Neural cell (in vitro differentiated cells): ENCODE data around the gene CPSF7. TPM values are rescaled to one million over a fixed set of nuclear protein-coding genes. Genes with fewer than 3 reads are reported as not detected.

ENCODE experiments used
- H2AFZ ChIP-seq: fragments of 200-600, 300-800 bp; sonication (generic), shearing (Covaris generic); 2 replicates; pipeline ENCODE4 v1.6.0; 2014; ENCODE audit warnings: low read depth, mild to moderate bottlenecking, antibody characterized with exemption, low read length, moderate library complexity
- H3F3A ChIP-seq: fragments of 200-600 bp; shearing (Covaris generic); 2 replicates; pipeline ENCODE4 v1.6.1; 2016; ENCODE audit warnings: mild to moderate bottlenecking, moderate library complexity, mixed read lengths, antibody characterized with exemption, low read length; ENCODE audit not compliant: insufficient read depth, poor library complexity, severe bottlenecking
- H3K27ac ChIP-seq: fragments of 200-600, 300-800 bp; sonication (generic), shearing (Covaris generic); 2 replicates; pipeline ENCODE4 v1.5.1; 2014; ENCODE audit warnings: mild to moderate bottlenecking, low read length, moderate library complexity
- H3K27me3 ChIP-seq: fragments of 300-800, 200-600 bp; sonication (generic), shearing (Covaris generic); 2 replicates; pipeline ENCODE4 v1.6.0; 2014; ENCODE audit warnings: mild to moderate bottlenecking, low read depth, low read length, moderate library complexity; ENCODE audit not compliant: insufficient read depth
- H3K36me3 ChIP-seq: fragments of 300-800, 200-600 bp; sonication (generic), shearing (Covaris generic); 2 replicates; pipeline ENCODE4 v1.5.1; 2014; ENCODE audit warnings: mild to moderate bottlenecking, antibody characterized with exemption, low read length, moderate library complexity; ENCODE audit not compliant: insufficient read depth
- H3K4me2 ChIP-seq: fragments of 300-800, 200-600 bp; sonication (generic), shearing (Covaris generic); 2 replicates; pipeline ENCODE4 v1.6.0; 2014; ENCODE audit warnings: mild to moderate bottlenecking, low read length
- H3K4me3 ChIP-seq: fragments of 300-800, 200-600 bp; sonication (generic), shearing (Covaris generic); 2 replicates; pipeline ENCODE4 v1.5.1; 2014; ENCODE audit warnings: mild to moderate bottlenecking, low read length, moderate library complexity
- H3K79me2 ChIP-seq: fragments of 200-600 bp; shearing (Covaris generic); replicated peaks from 2 replicates; pipeline ENCODE4 v1.6.0; 2014; ENCODE audit warnings: mild to moderate bottlenecking, low read length, moderate library complexity; ENCODE audit not compliant: insufficient read depth
- H3K9ac ChIP-seq: fragments of 300-800, 200-600 bp; sonication (generic), shearing (Covaris generic); 2 replicates; pipeline ENCODE4 v1.6.1; 2016; ENCODE audit warnings: mild to moderate bottlenecking, low read length, mixed read lengths
- H3K9me2 ChIP-seq: fragments of 200-600 bp; shearing (Covaris generic); 2 replicates; pipeline ENCODE4 v1.6.1; 2016; ENCODE audit warnings: mild to moderate bottlenecking, low read length, mixed read lengths; ENCODE audit not compliant: insufficient read depth
- H3K9me3 ChIP-seq: fragments of 200-600, 300-800 bp; sonication (generic), shearing (Covaris generic); 2 replicates; pipeline ENCODE4 v1.6.1; 2016; ENCODE audit warnings: mild to moderate bottlenecking, mixed run types, low read length, moderate library complexity, mixed read lengths
- H4K20me1 ChIP-seq: fragments of 200-600 bp; shearing (Covaris generic); 2 replicates; pipeline ENCODE4 v1.6.1; 2016; ENCODE audit warnings: mild to moderate bottlenecking, mixed run types; ENCODE audit not compliant: insufficient read depth
- CTCF ChIP-seq: fragments of 450-650 bp; IDR thresholded peaks from 2 replicates; pipeline ENCODE4 v1.5.1; 2014; ENCODE audit warnings: antibody characterized with exemption, mild to moderate bottlenecking, moderate library complexity; ENCODE audit not compliant: poor library complexity, severe bottlenecking
- EP300 ChIP-seq: fragments of 450-650 bp; conservative IDR thresholded peaks from 2 replicates; pipeline ENCODE4 v1.6.1; 2014; ENCODE audit warnings: antibody characterized with exemption, mild to moderate bottlenecking, moderate library complexity; ENCODE audit not compliant: poor library complexity, severe bottlenecking
- EZH2 ChIP-seq: fragments of 200-600, 300-800 bp; shearing (Covaris generic), sonication (generic); IDR thresholded peaks from 2 replicates; pipeline ENCODE4 v1.6.1; 2014; ENCODE audit warnings: antibody characterized with exemption, low read length, borderline replicate concordance, mild to moderate bottlenecking; ENCODE audit not compliant: insufficient read depth, poor library complexity, severe bottlenecking
- MXI1 ChIP-seq: fragments of 450-650 bp; conservative IDR thresholded peaks from 2 replicates; pipeline ENCODE4 v1.6.1; 2014; ENCODE audit warnings: antibody characterized with exemption, mild to moderate bottlenecking; ENCODE audit not compliant: poor library complexity, severe bottlenecking
- POLR2AphosphoS5 ChIP-seq: IDR thresholded peaks from 2 replicates; pipeline ENCODE4 v1.6.1; 2012
- RAD21 ChIP-seq: fragments of 450-650 bp; conservative IDR thresholded peaks from 2 replicates; pipeline ENCODE4 v1.6.1; 2014; ENCODE audit warnings: antibody characterized with exemption, mild to moderate bottlenecking, moderate library complexity
- SMC3 ChIP-seq: fragments of 450-650 bp; conservative IDR thresholded peaks from 2 replicates; pipeline ENCODE4 v1.6.1; 2014; ENCODE audit warnings: antibody characterized with exemption, mild to moderate bottlenecking, moderate library complexity; ENCODE audit not compliant: poor library complexity
- TAF1 ChIP-seq: IDR thresholded peaks from 2 replicates; pipeline ENCODE4 v1.6.1; 2012; ENCODE audit warnings: low read depth
- polyA plus RNA-seq: library from polyadenylated mRNA; depleted of rRNA; stranded (reverse); fragments of >200 nt; gene quantifications from 2 replicates; pipeline ENCODE4 v1.2.3, GENCODE V29; 2014
- TF ChIP-seq, protein P1 (sequence below): IDR thresholded peaks from 2 replicates; pipeline ENCODE4 v1.6.1; 2012; ENCODE audit warnings: borderline replicate concordance

The CPSF7 gene
- polyA plus RNA-seq, 1 donor from 2014 or later = 80.2 TPM

DNA sequence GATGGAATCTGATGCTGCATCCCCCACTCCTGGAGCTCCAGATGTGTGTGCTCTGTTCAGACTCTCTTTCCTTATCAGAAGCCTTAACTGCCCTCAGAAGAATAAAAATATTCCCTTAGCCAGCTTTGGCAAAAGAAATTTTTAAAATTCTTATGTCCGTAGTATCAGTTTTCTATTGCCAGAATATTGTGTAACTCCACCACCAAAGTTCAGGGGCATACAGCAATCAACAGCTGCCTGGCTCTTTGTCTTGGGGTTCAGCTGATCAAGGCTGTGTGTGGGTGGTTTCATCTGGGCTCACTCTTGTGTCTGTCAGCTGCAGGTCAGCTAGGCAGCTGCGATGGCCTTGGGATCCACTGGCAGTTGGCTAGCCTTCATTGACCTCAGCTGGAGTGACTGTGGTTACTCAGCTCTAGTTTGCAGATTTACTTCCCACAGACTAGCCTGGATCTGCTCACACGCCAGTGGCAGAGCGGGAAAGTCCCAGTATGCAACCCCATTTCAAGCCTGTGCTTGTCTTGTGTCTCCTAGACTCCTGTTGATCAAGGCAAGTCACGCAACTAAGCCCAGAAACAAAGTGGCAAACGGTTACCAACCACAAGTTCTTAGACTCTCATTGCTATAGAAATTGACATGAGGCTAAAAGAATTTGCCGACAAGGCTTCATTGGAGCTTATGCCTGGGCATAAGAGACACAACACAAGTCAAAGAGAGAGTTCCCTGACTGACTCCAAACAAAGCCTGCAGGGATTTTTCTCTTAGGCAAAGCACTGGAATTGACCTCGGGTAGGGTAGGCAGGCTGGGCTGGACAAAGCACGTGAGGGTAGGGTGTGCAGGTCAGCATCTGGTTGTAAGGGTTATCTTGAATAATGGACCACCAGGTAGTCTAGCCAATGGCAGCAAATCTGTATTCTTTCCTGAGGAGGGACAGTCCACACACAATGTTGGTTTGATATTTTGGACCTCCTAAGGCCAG is 60.1 kb downstream of the CPSF7 start:
- H3K9ac ChIP-seq = no peak overlapping the region
- H4K20me1 ChIP-seq = no peaks in the 10 kb centered on the region
- no peak overlapping the region for H3K4me2 ChIP-seq
- no peak for TF ChIP-seq EP300
- TF ChIP-seq EZH2 = no peak
- TF ChIP-seq MXI1 = no peak
- TF ChIP-seq TAF1 = no peak
- TF ChIP-seq SMC3 = no peak
- TF ChIP-seq, protein P1, sequence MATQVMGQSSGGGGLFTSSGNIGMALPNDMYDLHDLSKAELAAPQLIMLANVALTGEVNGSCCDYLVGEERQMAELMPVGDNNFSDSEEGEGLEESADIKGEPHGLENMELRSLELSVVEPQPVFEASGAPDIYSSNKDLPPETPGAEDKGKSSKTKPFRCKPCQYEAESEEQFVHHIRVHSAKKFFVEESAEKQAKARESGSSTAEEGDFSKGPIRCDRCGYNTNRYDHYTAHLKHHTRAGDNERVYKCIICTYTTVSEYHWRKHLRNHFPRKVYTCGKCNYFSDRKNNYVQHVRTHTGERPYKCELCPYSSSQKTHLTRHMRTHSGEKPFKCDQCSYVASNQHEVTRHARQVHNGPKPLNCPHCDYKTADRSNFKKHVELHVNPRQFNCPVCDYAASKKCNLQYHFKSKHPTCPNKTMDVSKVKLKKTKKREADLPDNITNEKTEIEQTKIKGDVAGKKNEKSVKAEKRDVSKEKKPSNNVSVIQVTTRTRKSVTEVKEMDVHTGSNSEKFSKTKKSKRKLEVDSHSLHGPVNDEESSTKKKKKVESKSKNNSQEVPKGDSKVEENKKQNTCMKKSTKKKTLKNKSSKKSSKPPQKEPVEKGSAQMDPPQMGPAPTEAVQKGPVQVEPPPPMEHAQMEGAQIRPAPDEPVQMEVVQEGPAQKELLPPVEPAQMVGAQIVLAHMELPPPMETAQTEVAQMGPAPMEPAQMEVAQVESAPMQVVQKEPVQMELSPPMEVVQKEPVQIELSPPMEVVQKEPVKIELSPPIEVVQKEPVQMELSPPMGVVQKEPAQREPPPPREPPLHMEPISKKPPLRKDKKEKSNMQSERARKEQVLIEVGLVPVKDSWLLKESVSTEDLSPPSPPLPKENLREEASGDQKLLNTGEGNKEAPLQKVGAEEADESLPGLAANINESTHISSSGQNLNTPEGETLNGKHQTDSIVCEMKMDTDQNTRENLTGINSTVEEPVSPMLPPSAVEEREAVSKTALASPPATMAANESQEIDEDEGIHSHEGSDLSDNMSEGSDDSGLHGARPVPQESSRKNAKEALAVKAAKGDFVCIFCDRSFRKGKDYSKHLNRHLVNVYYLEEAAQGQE = no peak
- TF ChIP-seq POLR2AphosphoS5 = no peak
- no peak for TF ChIP-seq RAD21
- TF ChIP-seq CTCF = no peak
- no peaks in the 10 kb centered on the region for H3K9me3 ChIP-seq
- H3K79me2 ChIP-seq = no peaks in the 10 kb centered on the region
- no peaks in the 10 kb centered on the region for H3K36me3 ChIP-seq
- H2AFZ ChIP-seq = no peak overlapping the region
- H3K9me2 ChIP-seq = no peaks in the 10 kb centered on the region
- H3F3A ChIP-seq = no peaks in the 10 kb centered on the region
- H3K4me3 ChIP-seq = no peak overlapping the region
- no peaks in the 10 kb centered on the region for H3K27me3 ChIP-seq
- H3K27ac ChIP-seq = no peak overlapping the region

GRCh38 chr11:61368646-61369045 is 61.1 kb downstream of the CPSF7 start:
- Histone ChIP-seq H3K9me3 (no peaks in the 10 kb centered on the region), H3K27ac (no peak overlapping the region), H2AFZ (no peak overlapping the region), H3K4me3 (no peak overlapping the region), H3K9ac (no peak overlapping the region), H3K79me2 (peaks cover 3% of the 10 kb centered on the region), H3K4me2 (no peak overlapping the region), H3F3A (no peaks in the 10 kb centered on the region), H3K9me2 (no peaks in the 10 kb centered on the region), H3K27me3 (no peaks in the 10 kb centered on the region), H4K20me1 (no peaks in the 10 kb centered on the region), H3K36me3 (no peaks in the 10 kb centered on the region)
- TF ChIP-seq RAD21 (no peak), CTCF (no peak), MXI1 (no peak), TAF1 (no peak), SMC3 (no peak), EZH2 (no peak), POLR2AphosphoS5 (no peak), EP300 (no peak)
- TF ChIP-seq, protein P1 = no peak
